DMS 273 (cell line): ENCODE results near the gene CLN6.
"Not testable (repeated sequence)": the region's sequence is repeated elsewhere in the genome, so short reads cannot be mapped to it uniquely, and the experiment has no call there.

Experiments
- DNase-seq: peaks from one replicate; lab custom pipeline; 2025; ENCODE audit not compliant: unreplicated experiment; lab: John Stamatoyannopoulos, UW

CLN6 gene

GRCh38 chr15:68207176-68207935, 22.2 kb downstream of the CLN6 start:
- DNase-seq, result no peak

GRCh38 chr15:68206711-68207151, 22.8 kb downstream of the CLN6 start:
- DNase-seq, result no peak

GRCh38 chr15:68205954-68206539, 23.5 kb downstream of the CLN6 start:
- DNase-seq, result no peak

- no peak for DNase-seq
Measured at GRCh38 chr15:68205558-68205944, 24.0 kb downstream of the CLN6 start.

GRCh38 chr15:68204776-68205557, 24.6 kb downstream of the CLN6 start, which contains the start of gene CALML4:
TSS of gene CALML4 (minus strand) at chr15:68205332. CDS start at chr15:68205247, 85 bp downstream.
- peak; percentile 78 for DNase-seq

- no peak for DNase-seq
Measured at GRCh38 chr15:68204361-68204760, 25.2 kb downstream of the CLN6 start.

GRCh38 chr15:68203956-68204355, 25.6 kb downstream of the CLN6 start:
- DNase-seq, result no peak

GRCh38 chr15:68203486-68203885, 26.0 kb downstream of the CLN6 start:
- no peak for DNase-seq

GRCh38 chr15:68202994-68203393, 26.5 kb downstream of the CLN6 start:
- DNase-seq, result not testable (repeated sequence)

GRCh38 chr15:68201879-68202261, 27.7 kb downstream of the CLN6 start:
- DNase-seq, result no peak

- no peak for DNase-seq
Measured at GRCh38 chr15:68201153-68201878, 28.2 kb downstream of the CLN6 start.

GRCh38 chr15:68200016-68200861, 29.3 kb downstream of the CLN6 start:
- DNase-seq, result no peak

- DNase-seq, result no peak
Measured at GRCh38 chr15:68199340-68199739, 30.2 kb downstream of the CLN6 start.

GRCh38 chr15:68197661-68198437, 31.7 kb downstream of the CLN6 start:
- no peak for DNase-seq

GRCh38 chr15:68197170-68197492, 32.4 kb downstream of the CLN6 start:
- no peak for DNase-seq

- DNase-seq, result peak; percentile 12
Measured at GRCh38 chr15:68196445-68197169, 32.9 kb downstream of the CLN6 start.

GRCh38 chr15:68195336-68196112, 34.0 kb downstream of the CLN6 start:
- no peak for DNase-seq

GRCh38 chr15:68192804-68193486, 36.6 kb downstream of the CLN6 start:
- no peak for DNase-seq
